GM12878 (cell line): ENCODE measurements around the gene SMCO1.

Source experiments
- ATF7 ChIP-seq: fragments of 450-650 bp; IDR thresholded peaks from 2 replicates; pipeline ENCODE4 v1.6.1; 2016; ENCODE audit warnings: low read depth, mild to moderate bottlenecking
- BACH1 ChIP-seq: fragments of 450-650 bp; IDR thresholded peaks from 2 replicates; pipeline ENCODE4 v1.6.1; 2017; ENCODE audit warnings: mild to moderate bottlenecking, borderline replicate concordance
- EP300 ChIP-seq, 2 experiments: fragments of 150-350 bp in 1 of 2; IDR thresholded peaks; 2 replicates each; pipeline ENCODE4 v1.6.1; 2011 to 2012; ENCODE audit warnings: low read depth in 2 of 2, low read length in 2 of 2, borderline replicate concordance in 1 of 2, improper control_type of control experiment in 1 of 2, inconsistent platforms in 1 of 2; ENCODE audit not compliant: control insufficient read depth in 1 of 2
- EZH2 ChIP-seq: IDR thresholded peaks from 2 replicates; pipeline ENCODE4 v1.6.1; 2012; ENCODE audit warnings: low read depth, mild to moderate bottlenecking, control low read depth, inconsistent platforms, low read length, borderline replicate concordance; ENCODE audit not compliant: control insufficient read depth
- IKZF2 ChIP-seq, 2 experiments: fragments of 450-650 bp; IDR thresholded peaks; 2 replicates each; pipeline ENCODE4 v1.6.1; 2017; ENCODE audit warnings: mild to moderate bottlenecking in 2 of 2, moderate library complexity in 2 of 2
- POLR2AphosphoS5 ChIP-seq: IDR thresholded peaks from 2 replicates; pipeline ENCODE4 v1.6.1; 2011; ENCODE audit warnings: mild to moderate bottlenecking, low read length, inconsistent platforms
- SRF ChIP-seq, 2 experiments: IDR thresholded peaks; 2 replicates each; pipeline ENCODE4 v1.6.1; 2011; ENCODE audit warnings: low read depth in 2 of 2, low read length in 2 of 2, mild to moderate bottlenecking in 1 of 2, moderate library complexity in 1 of 2
- TF ChIP-seq, protein P1 (sequence below), 3 experiments: IDR thresholded peaks in 2 of 3; conservative IDR thresholded peaks in 1 of 3; 2 replicates each; pipeline ENCODE4 v1.5.1; 2011; ENCODE audit warnings: low read depth in 3 of 3, low read length in 3 of 3, mild to moderate bottlenecking in 3 of 3, control low read depth in 2 of 3, moderate library complexity in 2 of 3, inconsistent platforms in 1 of 3, mixed read lengths in 1 of 3; ENCODE audit not compliant: control insufficient read depth in 2 of 3, insufficient read depth in 1 of 3; ENCODE audit errors: extremely low read depth in 1 of 3
- TF ChIP-seq, protein P2 (sequence below): IDR thresholded peaks from 2 replicates; pipeline ENCODE4 v1.6.1; 2011; ENCODE audit warnings: low read depth, low read length, improper control_type of control experiment, borderline replicate concordance

- TF ChIP-seq EZH2, result no peak
- TF ChIP-seq POLR2AphosphoS5, result peak; percentile 58
- no peak for TF ChIP-seq SRF (IDR thresholded peaks at IDR 0.05; ENCODE audit: low read depth in 2 of 2, low read length in 2 of 2)
- TF ChIP-seq ATF7, result no peak
- TF ChIP-seq, protein P1, sequence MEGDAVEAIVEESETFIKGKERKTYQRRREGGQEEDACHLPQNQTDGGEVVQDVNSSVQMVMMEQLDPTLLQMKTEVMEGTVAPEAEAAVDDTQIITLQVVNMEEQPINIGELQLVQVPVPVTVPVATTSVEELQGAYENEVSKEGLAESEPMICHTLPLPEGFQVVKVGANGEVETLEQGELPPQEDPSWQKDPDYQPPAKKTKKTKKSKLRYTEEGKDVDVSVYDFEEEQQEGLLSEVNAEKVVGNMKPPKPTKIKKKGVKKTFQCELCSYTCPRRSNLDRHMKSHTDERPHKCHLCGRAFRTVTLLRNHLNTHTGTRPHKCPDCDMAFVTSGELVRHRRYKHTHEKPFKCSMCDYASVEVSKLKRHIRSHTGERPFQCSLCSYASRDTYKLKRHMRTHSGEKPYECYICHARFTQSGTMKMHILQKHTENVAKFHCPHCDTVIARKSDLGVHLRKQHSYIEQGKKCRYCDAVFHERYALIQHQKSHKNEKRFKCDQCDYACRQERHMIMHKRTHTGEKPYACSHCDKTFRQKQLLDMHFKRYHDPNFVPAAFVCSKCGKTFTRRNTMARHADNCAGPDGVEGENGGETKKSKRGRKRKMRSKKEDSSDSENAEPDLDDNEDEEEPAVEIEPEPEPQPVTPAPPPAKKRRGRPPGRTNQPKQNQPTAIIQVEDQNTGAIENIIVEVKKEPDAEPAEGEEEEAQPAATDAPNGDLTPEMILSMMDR (IDR thresholded peaks at IDR 0.05 in 2 of 3, conservative IDR thresholded peaks at IDR 0.05 in 1 of 3; ENCODE audit: control insufficient read depth in 2 of 3, extremely low read depth in 1 of 3, insufficient read depth in 1 of 3, low read depth in 3 of 3, low read length in 3 of 3), result peak; percentile 49 to 84 (median 53); a peak in 5 of 6 replicates
- no peak for TF ChIP-seq BACH1
- TF ChIP-seq, protein P2, sequence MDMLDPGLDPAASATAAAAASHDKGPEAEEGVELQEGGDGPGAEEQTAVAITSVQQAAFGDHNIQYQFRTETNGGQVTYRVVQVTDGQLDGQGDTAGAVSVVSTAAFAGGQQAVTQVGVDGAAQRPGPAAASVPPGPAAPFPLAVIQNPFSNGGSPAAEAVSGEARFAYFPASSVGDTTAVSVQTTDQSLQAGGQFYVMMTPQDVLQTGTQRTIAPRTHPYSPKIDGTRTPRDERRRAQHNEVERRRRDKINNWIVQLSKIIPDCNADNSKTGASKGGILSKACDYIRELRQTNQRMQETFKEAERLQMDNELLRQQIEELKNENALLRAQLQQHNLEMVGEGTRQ, result no peak
- TF ChIP-seq IKZF2 (IDR thresholded peaks at IDR 0.05), result no peak
- TF ChIP-seq EP300 (IDR thresholded peaks at IDR 0.05; ENCODE audit: borderline replicate concordance in 1 of 2, control insufficient read depth in 1 of 2, low read depth in 2 of 2, low read length in 2 of 2), result no peak
Observed at GRCh38 chr3:196528639-196529233, 13.6 kb upstream of the SMCO1 start.
